ENCODE measurements around the gene EIPR1. TPM values are rescaled to one million over a fixed set of nuclear protein-coding genes. Genes with fewer than 3 reads are reported as not detected.
"Not testable (repeated sequence)": the region's sequence is repeated elsewhere in the genome, so short reads cannot be mapped to it uniquely, and the experiment has no call there.

EIPR1 gene
- total RNA-seq, 1 donor from 2014 or later: 52.9 TPM

- no peak for DNase-seq (ENCODE audit: low read depth)
Observed at GRCh38 chr2:3403587-3404334, 26.1 kb upstream of the EIPR1 start.

GRCh38 chr2:3399829-3400228 is 22.2 kb upstream of the EIPR1 start:
- peak; percentile 77 for DNase-seq (ENCODE audit: low read depth)

GRCh38 chr2:3399381-3399780 is 21.8 kb upstream of the EIPR1 start:
- DNase-seq (ENCODE audit: low read depth): no peak

- DNase-seq (ENCODE audit: low read depth): no peak
Observed at GRCh38 chr2:3398857-3399256, 21.2 kb upstream of the EIPR1 start.

GRCh38 chr2:3396920-3397559 is 19.4 kb upstream of the EIPR1 start:
- DNase-seq (ENCODE audit: low read depth): no peak

GRCh38 chr2:3392216-3392615 is 14.6 kb upstream of the EIPR1 start:
- DNase-seq (ENCODE audit: low read depth): no peak

GRCh38 chr2:3390041-3390440 is 12.4 kb upstream of the EIPR1 start:
- no peak for DNase-seq (ENCODE audit: low read depth)

GRCh38 chr2:3389193-3389592 is 11.6 kb upstream of the EIPR1 start:
- no peak for DNase-seq (ENCODE audit: low read depth)

GRCh38 chr2:3388412-3388738 is 10.8 kb upstream of the EIPR1 start:
- DNase-seq (ENCODE audit: low read depth): no peak

- no peak for DNase-seq (ENCODE audit: low read depth)
Observed at GRCh38 chr2:3387644-3388411, 10.2 kb upstream of the EIPR1 start.

GRCh38 chr2:3387011-3387410 is 9.4 kb upstream of the EIPR1 start:
- DNase-seq (ENCODE audit: low read depth): no peak

GRCh38 chr2:3386448-3386958 is 8.9 kb upstream of the EIPR1 start:
- no peak for DNase-seq (ENCODE audit: low read depth)

GRCh38 chr2:3379647-3380534 is 2.3 kb upstream of the EIPR1 start, which contains the start of gene TRAPPC12:
TSS of gene TRAPPC12 (plus strand) at chr2:3379694. CDS start at chr2:3387624, 7,930 bp downstream.
- DNase-seq (ENCODE audit: low read depth): peak; percentile 90

- DNase-seq (ENCODE audit: low read depth): no peak
Observed at GRCh38 chr2:3379339-3379646, 1.7 kb upstream of the EIPR1 start.

- DNase-seq (ENCODE audit: low read depth): peak; percentile 47
Observed at GRCh38 chr2:3377279-3377611, 373 bp downstream of the EIPR1 start.

- no peak for DNase-seq (ENCODE audit: low read depth)
Observed at GRCh38 chr2:3376821-3377220, 797 bp downstream of the EIPR1 start.

GRCh38 chr2:3369340-3370181 is 8.1 kb downstream of the EIPR1 start:
- DNase-seq (ENCODE audit: low read depth): not testable (repeated sequence)

- DNase-seq (ENCODE audit: low read depth): no peak
Observed at GRCh38 chr2:3368261-3368722, 9.3 kb downstream of the EIPR1 start.

GRCh38 chr2:3365219-3365618 is 12.4 kb downstream of the EIPR1 start:
- DNase-seq (ENCODE audit: low read depth): no peak

Data from myocyte (in vitro differentiated cells).